ENCODE results near the gene ST3GAL4. TPM values are rescaled to one million over a fixed set of nuclear protein-coding genes. Genes with fewer than 3 reads are reported as not detected.

ST3GAL4 gene
- total and polyA plus RNA-seq, 10 of the 15 experiments (the other 5 are each of a cell fraction or from before 2014, with no cell fraction given), result 3.8 to 8.1 (median 6.5) TPM; not detected in 2

DNA sequence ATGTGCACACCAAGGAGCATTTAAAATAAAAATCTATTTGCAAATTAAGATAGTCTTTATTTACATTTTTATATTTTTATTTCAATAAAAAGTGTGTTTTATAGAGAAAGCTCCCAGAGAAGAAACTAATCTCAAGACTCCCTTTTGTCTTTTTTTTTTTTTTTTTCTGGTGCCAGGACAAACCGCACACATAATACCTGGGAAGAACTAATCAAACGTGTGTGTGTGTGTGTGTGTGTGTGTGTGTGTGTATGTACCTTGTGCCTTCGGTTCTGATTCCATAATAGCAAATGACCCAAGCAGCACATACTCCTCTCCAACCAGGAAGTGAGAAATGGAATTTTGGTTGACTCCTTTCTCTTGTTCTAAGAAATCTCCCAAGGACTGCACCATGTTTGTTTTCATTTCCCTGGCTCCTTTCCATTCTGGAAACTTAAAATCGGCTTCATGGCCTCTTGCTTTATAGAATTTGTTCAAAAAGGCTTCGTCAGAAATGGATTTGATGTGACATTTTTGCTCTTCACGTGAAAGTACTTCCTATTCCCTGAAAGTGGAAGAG is 65.3 kb downstream of the ST3GAL4 start (continued):
- TF ChIP-seq BMI1 (IDR thresholded peaks at IDR 0.05; ENCODE audit: borderline replicate concordance) (no peak), ZBTB11 (CRISPR knock-in tag; IDR thresholded peaks at IDR 0.05) (no peak)

DNA sequence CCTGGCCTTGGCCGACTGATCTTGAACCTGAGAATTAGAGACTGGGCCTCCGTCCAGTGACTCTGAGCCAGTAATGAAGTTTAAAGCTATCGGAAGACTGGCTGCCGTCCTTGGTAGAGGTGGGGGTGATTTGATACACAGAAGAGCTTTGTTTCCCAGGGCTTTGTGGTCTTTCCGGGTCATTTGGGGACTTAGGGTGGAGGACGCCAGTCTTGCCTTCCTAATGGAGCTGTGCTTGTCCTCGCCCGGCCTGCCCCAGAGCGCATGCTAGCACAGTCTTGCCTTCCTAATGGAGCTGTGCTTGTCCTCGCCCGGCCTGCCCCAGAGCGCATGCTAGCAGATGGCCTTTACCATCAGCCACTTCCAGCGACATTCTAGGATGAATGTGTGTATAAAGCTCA is 65.8 kb downstream of the ST3GAL4 start:
- intact Hi-C loops (cut with micrococcal nuclease; ENCODE audit: unreplicated experiment), result loop anchor here (2.0 kb wide), 1 partner anchor 110 kb away; no protein-coding TSS in a partner anchor
- no TSS peak for BruUV-seq (replicated peaks)

More for the DNA sequence above, 65.8 kb downstream of the ST3GAL4 start:
- TF ChIP-seq NFYB (IDR thresholded peaks at IDR 0.05; ENCODE audit: insufficient read depth, low read depth, low read length), result no peak
- no peak for TF ChIP-seq MEF2B (IDR thresholded peaks at IDR 0.05; ENCODE audit: partially characterized antibody, poor library complexity, severe bottlenecking)
- TF ChIP-seq, protein P1, sequence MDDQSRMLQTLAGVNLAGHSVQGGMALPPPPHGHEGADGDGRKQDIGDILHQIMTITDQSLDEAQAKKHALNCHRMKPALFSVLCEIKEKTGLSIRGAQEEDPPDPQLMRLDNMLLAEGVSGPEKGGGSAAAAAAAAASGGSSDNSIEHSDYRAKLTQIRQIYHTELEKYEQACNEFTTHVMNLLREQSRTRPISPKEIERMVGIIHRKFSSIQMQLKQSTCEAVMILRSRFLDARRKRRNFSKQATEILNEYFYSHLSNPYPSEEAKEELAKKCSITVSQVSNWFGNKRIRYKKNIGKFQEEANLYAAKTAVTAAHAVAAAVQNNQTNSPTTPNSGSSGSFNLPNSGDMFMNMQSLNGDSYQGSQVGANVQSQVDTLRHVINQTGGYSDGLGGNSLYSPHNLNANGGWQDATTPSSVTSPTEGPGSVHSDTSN (IDR thresholded peaks at IDR 0.05; ENCODE audit: insufficient replicate concordance, low read depth, low read length), result no peak
- TF ChIP-seq TCF12 (IDR thresholded peaks at IDR 0.05; ENCODE audit: low read depth, low read length), result no peak
- TF ChIP-seq DPF2 (IDR thresholded peaks at IDR 0.05), result no peak
- TF ChIP-seq SMAD1 (IDR thresholded peaks at IDR 0.05; ENCODE audit: low read depth, partially characterized antibody), result no peak
- no peak for TF ChIP-seq CEBPB (IDR thresholded peaks at IDR 0.05; ENCODE audit: borderline replicate concordance in 1 of 2, low read depth in 2 of 2, low read length in 2 of 2)
- no peak for TF ChIP-seq CBX3 (IDR thresholded peaks at IDR 0.05; ENCODE audit: borderline replicate concordance, low read depth)
- no peak for TF ChIP-seq HDAC6 (IDR thresholded peaks at IDR 0.05; ENCODE audit: unreplicated experiment)
- TF ChIP-seq GABPA (IDR thresholded peaks at IDR 0.05; ENCODE audit: low read depth), result no peak
- TF ChIP-seq E4F1 (IDR thresholded peaks at IDR 0.05; ENCODE audit: borderline replicate concordance, partially characterized antibody), result no peak
- no peak for TF ChIP-seq KAT2A (conservative IDR thresholded peaks at IDR 0.05; ENCODE audit: control insufficient read depth, low read depth, low read length)
- ATAC-seq (no peak), DNase-seq (ENCODE audit: low read depth, low spot score) (no peak), FAIRE-seq (no peak)
- H3K9ac ChIP-seq (ENCODE audit: control insufficient read depth, insufficient read depth, low read length), result no peak overlapping the region
- peak overlapping the region; percentile 5; the same call in 1 of the 2 replicates for H3K4me2 ChIP-seq (ENCODE audit: control insufficient read depth, insufficient read depth)
- no peaks in the 10 kb centered on the region; the same call in 2 of the 3 replicates for H3K9me3 ChIP-seq (replicated peaks; ENCODE audit: control insufficient read depth, insufficient read depth, low read length)
- 74% methylated on average over 13 of the region's 13 CpGs for WGBS (ENCODE audit: insufficient coverage, insufficient replicate concordance, low lambda C conversion rate, missing lambda C conversion rate)
- ChIA-PET RAD21 (ENCODE audit: unreplicated experiment) (interaction anchor here (2.4 kb wide), 2 partner anchors 59 to 110 kb away, joined by 8 to 16 read pairs; no protein-coding TSS in a partner anchor), POLR2A (no interaction called here), SMC1A (ENCODE audit: uncharacterized antibody, unreplicated experiment) (interaction anchor here (0.6 to 1.7 kb wide), 4 partner anchors 13 to 647 kb away, joined by 3 to 9 read pairs (median 3); no protein-coding TSS in a partner anchor), CTCF (interaction anchor here (1.1 to 1.4 kb wide), 4 partner anchors 12 to 111 kb away, joined by 4 to 7 read pairs (median 6); no protein-coding TSS in a partner anchor)
- H4K20me1 ChIP-seq (ENCODE audit: control insufficient read depth, insufficient read depth), result no peaks in the 10 kb centered on the region
- in situ Hi-C loops (cut with MboI), result no loop called here
- peaks cover 13% of the 10 kb centered on the region for H3K4me1 ChIP-seq (ENCODE audit: control insufficient read depth, insufficient read depth, low read length)
- no peaks in the 10 kb centered on the region for H3K79me2 ChIP-seq (ENCODE audit: control insufficient read depth, insufficient read depth, low read length)
- no peak overlapping the region for H3K4me3 ChIP-seq
- peaks cover 0 to 2% of the 10 kb centered on the region in 2 experiments; a peak in 2 of 4 replicates for H3K27me3 ChIP-seq (replicated peaks in 1 of 2; ENCODE audit: control insufficient read depth in 2 of 2, insufficient read depth in 2 of 2, low read length in 1 of 2)
- H3K36me3 ChIP-seq (ENCODE audit: control insufficient read depth in 2 of 2, insufficient read depth in 2 of 2, low read length in 1 of 2), result no peaks in the 10 kb centered on the region
- no peak overlapping the region for H3K27ac ChIP-seq (ENCODE audit: control insufficient read depth, insufficient read depth)
- no peak overlapping the region for H2AFZ ChIP-seq (ENCODE audit: control insufficient read depth, low read depth, low read length)

Data from GM12878 (cell line).